HepG2 (cell line): ENCODE results near the gene CBLB.

Experiments used
- EP300 ChIP-seq, 3 experiments: sonication (generic) in 1 of 3; formaldehyde crosslinking in 1 of 3; IDR thresholded peaks; 2 replicates each; pipeline versions ENCODE4 v1.5.1 to v1.6.1; 2011 to 2020; ENCODE audit warnings: low read depth in 2 of 3, low read length in 2 of 3, borderline replicate concordance in 1 of 3, improper control_type of control experiment in 1 of 3, mild to moderate bottlenecking in 1 of 3, missing genetic modification reagents in 1 of 3, moderate library complexity in 1 of 3
- MAFK ChIP-seq, 2 experiments: IDR thresholded peaks in 1 of 2; conservative IDR thresholded peaks in 1 of 2; 2 replicates each; pipeline ENCODE4 v1.6.1; 2011; ENCODE audit warnings: improper control_type of control experiment in 2 of 2, low read length in 2 of 2
- XRCC5 ChIP-seq: fragments of 200-400 bp; formaldehyde crosslinking; optimal IDR thresholded peaks from 2 replicates; pipeline ENCODE3; 2017; ENCODE audit warnings: mild to moderate bottlenecking, low read length
- ZNF24 ChIP-seq: fragments of 450-650 bp; IDR thresholded peaks from 2 replicates; pipeline ENCODE4 v1.6.1; 2017; ENCODE audit warnings: antibody characterized with exemption, mild to moderate bottlenecking
- TF ChIP-seq, protein P1 (sequence below): sonication (generic); formaldehyde crosslinking; IDR thresholded peaks from 2 replicates; pipeline ENCODE4 v1.5.0; 2020; ENCODE audit warnings: mild to moderate bottlenecking, missing genetic modification reagents, moderate library complexity
- TF ChIP-seq, protein P2 (sequence below): sonication (generic); formaldehyde crosslinking; IDR thresholded peaks from 2 replicates; pipeline ENCODE4 v1.4.0; 2020; ENCODE audit warnings: missing genetic modification reagents

DNA sequence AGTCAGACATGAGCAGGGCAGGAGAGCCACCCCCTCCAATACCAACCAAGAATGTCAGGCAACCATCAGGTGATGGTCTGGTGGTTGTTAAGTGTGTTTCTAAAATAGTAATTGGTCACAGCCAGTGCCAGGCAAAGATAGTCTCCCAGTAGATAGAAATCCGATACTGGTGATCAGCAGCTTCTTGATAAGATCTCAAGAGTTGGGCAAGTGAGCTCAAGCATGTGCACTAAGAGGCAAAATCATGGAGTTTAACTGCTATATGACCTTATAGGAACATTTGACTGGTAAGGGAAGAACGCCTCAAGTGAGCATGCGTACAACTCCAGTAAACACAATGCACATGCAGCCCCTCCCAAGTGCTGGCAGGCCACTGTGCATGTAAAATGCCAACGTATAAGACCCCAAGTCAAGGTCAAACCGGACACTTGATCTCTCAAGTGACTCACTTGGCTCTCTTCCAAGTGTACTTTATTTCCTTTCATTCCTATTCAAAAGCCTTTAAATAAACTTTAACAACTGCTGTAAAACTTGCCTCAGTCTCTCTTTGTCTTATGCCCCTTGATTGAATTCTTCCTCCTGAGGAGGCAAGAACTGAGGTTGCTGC lies 36.0 kb upstream of the CBLB start:
- no peak for TF ChIP-seq ZNF24
- TF ChIP-seq, protein P1, sequence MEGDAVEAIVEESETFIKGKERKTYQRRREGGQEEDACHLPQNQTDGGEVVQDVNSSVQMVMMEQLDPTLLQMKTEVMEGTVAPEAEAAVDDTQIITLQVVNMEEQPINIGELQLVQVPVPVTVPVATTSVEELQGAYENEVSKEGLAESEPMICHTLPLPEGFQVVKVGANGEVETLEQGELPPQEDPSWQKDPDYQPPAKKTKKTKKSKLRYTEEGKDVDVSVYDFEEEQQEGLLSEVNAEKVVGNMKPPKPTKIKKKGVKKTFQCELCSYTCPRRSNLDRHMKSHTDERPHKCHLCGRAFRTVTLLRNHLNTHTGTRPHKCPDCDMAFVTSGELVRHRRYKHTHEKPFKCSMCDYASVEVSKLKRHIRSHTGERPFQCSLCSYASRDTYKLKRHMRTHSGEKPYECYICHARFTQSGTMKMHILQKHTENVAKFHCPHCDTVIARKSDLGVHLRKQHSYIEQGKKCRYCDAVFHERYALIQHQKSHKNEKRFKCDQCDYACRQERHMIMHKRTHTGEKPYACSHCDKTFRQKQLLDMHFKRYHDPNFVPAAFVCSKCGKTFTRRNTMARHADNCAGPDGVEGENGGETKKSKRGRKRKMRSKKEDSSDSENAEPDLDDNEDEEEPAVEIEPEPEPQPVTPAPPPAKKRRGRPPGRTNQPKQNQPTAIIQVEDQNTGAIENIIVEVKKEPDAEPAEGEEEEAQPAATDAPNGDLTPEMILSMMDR (CRISPR knock-in tag): no peak
- TF ChIP-seq, protein P2, sequence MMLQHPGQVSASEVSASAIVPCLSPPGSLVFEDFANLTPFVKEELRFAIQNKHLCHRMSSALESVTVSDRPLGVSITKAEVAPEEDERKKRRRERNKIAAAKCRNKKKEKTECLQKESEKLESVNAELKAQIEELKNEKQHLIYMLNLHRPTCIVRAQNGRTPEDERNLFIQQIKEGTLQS (CRISPR knock-in tag): no peak
- no peak for TF ChIP-seq MAFK (conservative IDR thresholded peaks at IDR 0.05 in 1 of 2, IDR thresholded peaks at IDR 0.05 in 1 of 2; ENCODE audit: low read length in 2 of 2)
- TF ChIP-seq EP300 (IDR thresholded peaks at IDR 0.05; ENCODE audit: low read depth in 2 of 2, low read length in 2 of 2): no peak
- TF ChIP-seq EP300 (CRISPR knock-in tag; IDR thresholded peaks at IDR 0.05; ENCODE audit: borderline replicate concordance): no peak
- TF ChIP-seq XRCC5: no peak
